Measurements from ENCODE around the gene PGAP2.

PGAP2 gene

DNA sequence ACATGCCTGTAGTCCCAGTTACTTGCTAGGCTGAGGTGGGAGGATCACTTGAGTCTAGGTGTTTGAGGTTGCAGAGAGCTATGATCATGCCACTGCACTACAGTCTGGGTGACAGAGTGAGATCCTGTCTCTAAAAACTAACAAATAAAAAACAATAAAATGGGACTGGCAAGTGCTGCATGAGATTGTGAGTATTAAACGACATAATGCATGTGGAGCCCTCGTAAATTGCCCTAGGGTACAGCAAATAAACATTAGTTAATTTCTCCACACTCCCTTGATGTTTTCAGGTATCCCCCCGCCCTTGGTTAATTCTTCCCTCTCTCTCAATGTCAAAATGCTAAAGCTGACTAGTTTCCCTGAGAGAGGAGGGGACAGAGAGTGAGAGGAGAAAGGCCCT is 37.3 kb downstream of the PGAP2 start:
- H3K27ac ChIP-seq (replicated peaks) = no peak overlapping the region
- no peak for DNase-seq (ENCODE audit: low read depth in 1 of 2, low spot score in 1 of 2)
- H3K4me3 ChIP-seq (replicated peaks; ENCODE audit: insufficient read depth, low read length) = no peak overlapping the region
- H3K27me3 ChIP-seq (ENCODE audit: insufficient read depth, poor library complexity, severe bottlenecking) = no peaks in the 10 kb centered on the region
- no peak for TF ChIP-seq SPI1 (IDR thresholded peaks at IDR 0.05; ENCODE audit: borderline replicate concordance, low read depth)
- TF ChIP-seq, protein P1, sequence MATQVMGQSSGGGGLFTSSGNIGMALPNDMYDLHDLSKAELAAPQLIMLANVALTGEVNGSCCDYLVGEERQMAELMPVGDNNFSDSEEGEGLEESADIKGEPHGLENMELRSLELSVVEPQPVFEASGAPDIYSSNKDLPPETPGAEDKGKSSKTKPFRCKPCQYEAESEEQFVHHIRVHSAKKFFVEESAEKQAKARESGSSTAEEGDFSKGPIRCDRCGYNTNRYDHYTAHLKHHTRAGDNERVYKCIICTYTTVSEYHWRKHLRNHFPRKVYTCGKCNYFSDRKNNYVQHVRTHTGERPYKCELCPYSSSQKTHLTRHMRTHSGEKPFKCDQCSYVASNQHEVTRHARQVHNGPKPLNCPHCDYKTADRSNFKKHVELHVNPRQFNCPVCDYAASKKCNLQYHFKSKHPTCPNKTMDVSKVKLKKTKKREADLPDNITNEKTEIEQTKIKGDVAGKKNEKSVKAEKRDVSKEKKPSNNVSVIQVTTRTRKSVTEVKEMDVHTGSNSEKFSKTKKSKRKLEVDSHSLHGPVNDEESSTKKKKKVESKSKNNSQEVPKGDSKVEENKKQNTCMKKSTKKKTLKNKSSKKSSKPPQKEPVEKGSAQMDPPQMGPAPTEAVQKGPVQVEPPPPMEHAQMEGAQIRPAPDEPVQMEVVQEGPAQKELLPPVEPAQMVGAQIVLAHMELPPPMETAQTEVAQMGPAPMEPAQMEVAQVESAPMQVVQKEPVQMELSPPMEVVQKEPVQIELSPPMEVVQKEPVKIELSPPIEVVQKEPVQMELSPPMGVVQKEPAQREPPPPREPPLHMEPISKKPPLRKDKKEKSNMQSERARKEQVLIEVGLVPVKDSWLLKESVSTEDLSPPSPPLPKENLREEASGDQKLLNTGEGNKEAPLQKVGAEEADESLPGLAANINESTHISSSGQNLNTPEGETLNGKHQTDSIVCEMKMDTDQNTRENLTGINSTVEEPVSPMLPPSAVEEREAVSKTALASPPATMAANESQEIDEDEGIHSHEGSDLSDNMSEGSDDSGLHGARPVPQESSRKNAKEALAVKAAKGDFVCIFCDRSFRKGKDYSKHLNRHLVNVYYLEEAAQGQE (IDR thresholded peaks at IDR 0.05; ENCODE audit: insufficient replicate concordance, low read depth) = no peak
- TF ChIP-seq, protein P2, sequence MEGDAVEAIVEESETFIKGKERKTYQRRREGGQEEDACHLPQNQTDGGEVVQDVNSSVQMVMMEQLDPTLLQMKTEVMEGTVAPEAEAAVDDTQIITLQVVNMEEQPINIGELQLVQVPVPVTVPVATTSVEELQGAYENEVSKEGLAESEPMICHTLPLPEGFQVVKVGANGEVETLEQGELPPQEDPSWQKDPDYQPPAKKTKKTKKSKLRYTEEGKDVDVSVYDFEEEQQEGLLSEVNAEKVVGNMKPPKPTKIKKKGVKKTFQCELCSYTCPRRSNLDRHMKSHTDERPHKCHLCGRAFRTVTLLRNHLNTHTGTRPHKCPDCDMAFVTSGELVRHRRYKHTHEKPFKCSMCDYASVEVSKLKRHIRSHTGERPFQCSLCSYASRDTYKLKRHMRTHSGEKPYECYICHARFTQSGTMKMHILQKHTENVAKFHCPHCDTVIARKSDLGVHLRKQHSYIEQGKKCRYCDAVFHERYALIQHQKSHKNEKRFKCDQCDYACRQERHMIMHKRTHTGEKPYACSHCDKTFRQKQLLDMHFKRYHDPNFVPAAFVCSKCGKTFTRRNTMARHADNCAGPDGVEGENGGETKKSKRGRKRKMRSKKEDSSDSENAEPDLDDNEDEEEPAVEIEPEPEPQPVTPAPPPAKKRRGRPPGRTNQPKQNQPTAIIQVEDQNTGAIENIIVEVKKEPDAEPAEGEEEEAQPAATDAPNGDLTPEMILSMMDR (IDR thresholded peaks at IDR 0.05; ENCODE audit: insufficient read depth, low read length) = no peak
- TF ChIP-seq POLR2AphosphoS5 (IDR thresholded peaks at IDR 0.05; ENCODE audit: low read depth) = no peak
- TF ChIP-seq GABPA (IDR thresholded peaks at IDR 0.05; ENCODE audit: low read depth) = no peak

- Histone ChIP-seq H3K27me3 (ENCODE audit: insufficient read depth, poor library complexity, severe bottlenecking) (no peaks in the 10 kb centered on the region), H3K27ac (replicated peaks) (no peak overlapping the region), H3K4me3 (replicated peaks; ENCODE audit: insufficient read depth, low read length) (no peak overlapping the region)
- DNase-seq (ENCODE audit: low read depth in 1 of 2, low spot score in 1 of 2) = peak in 1 of 2 experiments; percentile 65
- TF ChIP-seq, protein P2 (IDR thresholded peaks at IDR 0.05; ENCODE audit: insufficient read depth, low read length) = peak; percentile 67
- TF ChIP-seq, protein P1 (IDR thresholded peaks at IDR 0.05; ENCODE audit: insufficient replicate concordance, low read depth) = no peak
- TF ChIP-seq POLR2AphosphoS5 (IDR thresholded peaks at IDR 0.05; ENCODE audit: low read depth) = no peak
These were observed 41.0 kb downstream of the PGAP2 start for GRCh38 chr11:3849297-3849874.

GRCh38 chr11:3853545-3853842 is 45.1 kb downstream of the PGAP2 start:
- H3K27me3 ChIP-seq (ENCODE audit: insufficient read depth, poor library complexity, severe bottlenecking) = no peaks in the 10 kb centered on the region
- H3K27ac ChIP-seq (replicated peaks) = no peak overlapping the region; the same call in 1 of the 2 replicates
- TF ChIP-seq SPI1 (IDR thresholded peaks at IDR 0.05; ENCODE audit: borderline replicate concordance, low read depth) (no peak), POLR2AphosphoS5 (IDR thresholded peaks at IDR 0.05; ENCODE audit: low read depth) (no peak)
- DNase-seq (ENCODE audit: low read depth in 1 of 2, low spot score in 1 of 2) = no peak
- H3K4me3 ChIP-seq (replicated peaks; ENCODE audit: insufficient read depth, low read length) = no peak overlapping the region

GRCh38 chr11:3853899-3854659 is 45.7 kb downstream of the PGAP2 start:
- Histone ChIP-seq H3K27ac (replicated peaks) (peak overlapping the region; percentile 90), H3K4me3 (replicated peaks; ENCODE audit: insufficient read depth, low read length) (no peak overlapping the region), H3K27me3 (ENCODE audit: insufficient read depth, poor library complexity, severe bottlenecking) (no peaks in the 10 kb centered on the region)
- DNase-seq (ENCODE audit: low read depth in 1 of 2, low spot score in 1 of 2) = peak in 1 of 2 experiments; percentile 83
- TF ChIP-seq POLR2AphosphoS5 (IDR thresholded peaks at IDR 0.05; ENCODE audit: low read depth) (peak; percentile 63; the same call in 1 of the 2 replicates), GABPA (IDR thresholded peaks at IDR 0.05; ENCODE audit: low read depth) (no peak), SPI1 (IDR thresholded peaks at IDR 0.05; ENCODE audit: borderline replicate concordance, low read depth) (peak; percentile 92)
- TF ChIP-seq, protein P2 (IDR thresholded peaks at IDR 0.05; ENCODE audit: insufficient read depth, low read length) = no peak
- TF ChIP-seq, protein P1 (IDR thresholded peaks at IDR 0.05; ENCODE audit: insufficient replicate concordance, low read depth) = no peak
